ENCODE data around the gene CEACAM7.

- TF ChIP-seq EP300 (IDR thresholded peaks at IDR 0.05) (no peak), POLR2A (IDR thresholded peaks at IDR 0.05) (no peak), CTCF (IDR thresholded peaks at IDR 0.05) (no peak), POLR2AphosphoS5 (IDR thresholded peaks at IDR 0.05) (no peak)
Measured at GRCh38 chr19:41698746-41699230, 10.7 kb upstream of the CEACAM7 start.

All from sigmoid colon (tissue), 4 donors.